ENCODE measurements around the gene IL32.

Gene IL32

DNA sequence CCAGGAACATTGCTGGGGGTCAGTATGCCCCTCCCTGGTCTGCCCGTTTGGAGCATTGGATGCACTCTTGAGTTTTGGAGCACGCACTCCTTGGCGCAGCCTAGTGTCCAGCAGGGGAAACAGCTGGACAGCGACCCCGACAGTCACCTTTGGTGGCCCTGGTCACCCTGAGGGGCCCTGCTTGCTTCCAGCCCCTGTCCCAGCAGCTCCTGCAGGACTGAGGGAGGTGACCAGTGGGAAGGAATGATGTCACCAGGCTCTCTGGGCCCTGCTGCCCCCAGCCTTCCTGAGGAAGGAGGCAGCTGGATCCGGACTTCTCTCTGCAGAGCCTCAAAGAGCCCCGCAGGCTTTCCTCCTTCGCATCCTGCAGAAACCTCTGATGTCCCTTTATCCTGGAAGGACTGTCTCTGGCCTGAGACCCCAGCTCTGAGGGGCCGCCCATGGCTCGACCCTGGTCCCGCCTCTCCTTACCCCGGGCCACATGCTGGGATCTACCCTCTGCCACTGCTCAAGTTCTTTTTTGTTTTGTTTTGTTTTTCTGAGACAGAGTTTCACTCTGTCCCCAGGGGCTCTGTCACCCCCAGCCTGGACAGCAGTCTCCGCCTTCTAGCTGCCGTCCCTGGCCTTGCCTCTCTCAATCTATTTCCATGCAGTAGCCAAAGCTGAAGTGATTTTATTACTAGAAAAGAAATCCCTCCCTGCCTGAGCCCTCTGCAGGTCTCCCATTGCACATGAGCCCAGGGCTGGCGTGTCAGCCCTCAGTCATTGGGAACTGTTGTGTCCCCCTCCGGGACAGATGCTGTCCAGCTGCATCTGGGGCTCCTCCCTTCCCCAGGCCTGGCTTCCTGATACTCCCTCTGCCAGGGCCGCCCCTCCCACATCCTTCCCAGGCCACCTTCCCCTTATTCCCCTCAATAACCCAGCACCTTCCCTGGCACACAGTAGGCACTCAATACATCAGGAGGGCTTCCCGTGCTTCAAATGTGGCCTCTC lies 22.1 kb downstream of the IL32 start:
- H3K4me3 ChIP-seq (ENCODE audit: low read length): no peak overlapping the region
- DNase-seq (ENCODE audit: low read depth): no peak
- TF ChIP-seq, protein P1, sequence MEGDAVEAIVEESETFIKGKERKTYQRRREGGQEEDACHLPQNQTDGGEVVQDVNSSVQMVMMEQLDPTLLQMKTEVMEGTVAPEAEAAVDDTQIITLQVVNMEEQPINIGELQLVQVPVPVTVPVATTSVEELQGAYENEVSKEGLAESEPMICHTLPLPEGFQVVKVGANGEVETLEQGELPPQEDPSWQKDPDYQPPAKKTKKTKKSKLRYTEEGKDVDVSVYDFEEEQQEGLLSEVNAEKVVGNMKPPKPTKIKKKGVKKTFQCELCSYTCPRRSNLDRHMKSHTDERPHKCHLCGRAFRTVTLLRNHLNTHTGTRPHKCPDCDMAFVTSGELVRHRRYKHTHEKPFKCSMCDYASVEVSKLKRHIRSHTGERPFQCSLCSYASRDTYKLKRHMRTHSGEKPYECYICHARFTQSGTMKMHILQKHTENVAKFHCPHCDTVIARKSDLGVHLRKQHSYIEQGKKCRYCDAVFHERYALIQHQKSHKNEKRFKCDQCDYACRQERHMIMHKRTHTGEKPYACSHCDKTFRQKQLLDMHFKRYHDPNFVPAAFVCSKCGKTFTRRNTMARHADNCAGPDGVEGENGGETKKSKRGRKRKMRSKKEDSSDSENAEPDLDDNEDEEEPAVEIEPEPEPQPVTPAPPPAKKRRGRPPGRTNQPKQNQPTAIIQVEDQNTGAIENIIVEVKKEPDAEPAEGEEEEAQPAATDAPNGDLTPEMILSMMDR (conservative IDR thresholded peaks at IDR 0.05; ENCODE audit: low read depth, low read length): peak; percentile 22

DNA sequence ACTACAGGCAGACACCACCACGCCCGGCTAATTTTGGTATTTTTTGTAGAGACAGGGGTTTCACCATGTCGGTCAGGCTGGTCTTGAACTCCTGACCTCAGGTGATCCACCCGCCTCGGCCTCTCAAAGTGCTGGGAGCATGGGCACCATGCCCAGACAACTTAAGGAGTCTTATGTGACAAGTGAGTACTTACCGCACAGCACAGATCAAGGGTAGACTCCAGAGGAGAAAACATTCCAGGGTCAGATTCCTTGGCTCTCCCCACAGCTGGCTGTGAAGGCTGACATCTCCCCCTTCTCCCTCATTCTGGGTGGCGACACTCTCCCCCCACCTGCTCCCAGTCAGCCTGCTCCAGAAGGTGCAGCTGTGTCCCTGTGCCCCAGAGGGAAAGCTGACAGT lies 23.0 kb downstream of the IL32 start:
- TF ChIP-seq, protein P1 (conservative IDR thresholded peaks at IDR 0.05; ENCODE audit: low read depth, low read length): no peak
- no peak for DNase-seq (ENCODE audit: low read depth)
- H3K4me3 ChIP-seq (ENCODE audit: low read length): no peak overlapping the region

DNA sequence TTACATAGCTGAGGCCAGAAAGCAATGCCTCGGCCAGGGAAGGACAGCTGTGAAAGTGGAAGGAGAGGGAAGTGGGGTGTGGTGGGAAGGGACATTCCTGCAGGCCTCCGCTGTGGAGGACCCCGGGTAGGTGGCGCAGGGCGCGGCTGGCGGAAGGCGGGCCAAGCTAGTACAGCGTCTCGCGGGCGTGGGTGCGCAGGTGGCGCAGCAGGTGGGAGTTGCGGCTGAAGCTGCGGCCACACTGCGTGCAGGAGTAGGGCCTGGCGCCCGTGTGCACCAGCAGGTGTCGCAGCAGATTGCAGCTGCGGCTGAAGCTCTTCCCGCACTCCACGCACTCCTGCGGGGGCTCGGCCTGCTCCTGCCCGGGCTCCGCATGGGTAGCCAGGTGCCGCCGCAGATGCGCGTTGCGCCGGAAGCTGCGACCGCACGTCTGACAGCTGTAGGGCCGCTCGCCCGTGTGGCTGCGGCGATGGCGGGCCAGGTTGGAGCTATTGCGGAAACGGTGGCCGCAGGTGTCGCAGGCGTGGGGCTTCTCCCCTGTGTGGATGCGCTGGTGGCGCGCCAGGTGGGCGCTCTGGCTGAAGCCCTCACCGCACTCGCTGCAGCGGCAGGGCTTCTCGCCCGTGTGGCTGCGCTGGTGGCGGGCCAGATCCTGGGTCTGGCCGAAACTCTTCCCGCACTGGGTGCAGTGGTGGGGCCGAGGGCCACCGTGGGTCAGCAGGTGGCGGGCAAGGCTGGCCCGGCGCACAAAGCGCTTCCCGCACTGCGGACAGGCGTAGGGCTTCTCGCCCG lies 23.7 kb downstream of the IL32 start:
- H3K4me3 ChIP-seq (ENCODE audit: low read length): no peak overlapping the region
- TF ChIP-seq, protein P1 (conservative IDR thresholded peaks at IDR 0.05; ENCODE audit: low read depth, low read length): no peak
- no peak for DNase-seq (ENCODE audit: low read depth)

DNA sequence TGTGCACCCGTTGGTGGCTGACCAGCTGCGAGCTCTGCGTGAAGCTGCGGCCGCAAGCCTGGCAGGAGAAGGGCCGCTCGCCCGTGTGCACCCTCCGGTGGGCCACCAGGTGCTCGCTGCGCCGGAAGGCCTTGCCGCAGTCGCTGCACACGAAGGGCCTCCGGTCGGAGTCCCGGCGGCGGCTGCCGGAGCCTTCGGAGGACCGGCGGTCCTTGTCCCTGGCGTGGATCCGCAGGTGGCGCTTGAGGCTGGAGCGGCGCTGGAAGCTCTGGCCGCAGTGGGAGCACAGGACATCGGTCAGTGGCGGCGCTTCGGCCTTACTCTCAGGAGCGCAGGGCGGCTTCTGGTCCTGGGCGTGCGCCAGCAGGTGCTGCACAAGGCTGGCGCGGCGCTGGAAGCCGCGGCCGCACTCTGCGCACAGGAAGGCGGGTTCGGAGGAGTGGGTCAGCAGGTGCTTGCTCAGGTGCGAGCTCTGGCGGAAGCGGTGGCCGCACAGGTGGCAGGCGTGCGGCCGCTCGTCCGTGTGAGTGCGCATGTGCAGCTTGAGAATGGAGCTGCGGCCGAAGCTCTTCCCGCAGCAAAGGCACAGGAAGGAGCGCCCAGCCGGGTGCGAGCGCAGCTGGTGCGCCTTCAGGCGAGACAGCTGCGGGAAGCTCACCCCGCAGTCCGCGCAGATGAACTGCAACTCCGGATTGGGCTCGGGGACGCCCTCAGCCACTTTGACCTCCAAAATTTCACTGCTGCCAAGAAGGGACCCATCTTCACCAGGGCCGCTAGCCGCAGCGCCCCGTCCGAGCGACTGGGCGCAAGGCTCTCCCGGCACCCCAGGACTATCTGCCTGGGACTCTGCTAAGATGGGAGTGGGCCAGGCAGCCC lies 24.5 kb downstream of the IL32 start:
- DNase-seq (ENCODE audit: low read depth): no peak
- H3K4me3 ChIP-seq (ENCODE audit: low read length): no peak overlapping the region
- TF ChIP-seq, protein P1 (conservative IDR thresholded peaks at IDR 0.05; ENCODE audit: low read depth, low read length): no peak

DNA sequence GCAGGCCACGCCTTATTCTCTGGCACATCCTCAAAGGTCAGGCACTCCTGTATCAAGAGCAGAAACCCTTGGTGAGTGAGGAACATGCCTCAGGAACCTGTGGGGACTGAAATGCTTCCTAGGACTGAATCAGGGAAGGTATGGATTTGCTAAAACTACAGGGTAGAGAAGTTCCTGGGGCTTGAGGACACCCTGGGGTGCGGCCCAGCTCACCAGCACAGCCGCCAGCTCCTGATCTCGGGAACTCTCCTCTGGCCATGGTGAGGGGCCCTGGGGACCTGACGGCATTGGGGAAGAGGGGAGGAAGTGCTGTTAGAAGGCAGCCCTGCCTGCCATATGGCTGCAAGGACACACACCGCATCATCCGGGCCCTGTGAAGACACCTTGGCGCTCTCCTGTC lies 26.1 kb downstream of the IL32 start:
- H3K4me3 ChIP-seq (ENCODE audit: low read length): no peak overlapping the region
- no peak for DNase-seq (ENCODE audit: low read depth)
- TF ChIP-seq, protein P1 (conservative IDR thresholded peaks at IDR 0.05; ENCODE audit: low read depth, low read length): no peak

DNA sequence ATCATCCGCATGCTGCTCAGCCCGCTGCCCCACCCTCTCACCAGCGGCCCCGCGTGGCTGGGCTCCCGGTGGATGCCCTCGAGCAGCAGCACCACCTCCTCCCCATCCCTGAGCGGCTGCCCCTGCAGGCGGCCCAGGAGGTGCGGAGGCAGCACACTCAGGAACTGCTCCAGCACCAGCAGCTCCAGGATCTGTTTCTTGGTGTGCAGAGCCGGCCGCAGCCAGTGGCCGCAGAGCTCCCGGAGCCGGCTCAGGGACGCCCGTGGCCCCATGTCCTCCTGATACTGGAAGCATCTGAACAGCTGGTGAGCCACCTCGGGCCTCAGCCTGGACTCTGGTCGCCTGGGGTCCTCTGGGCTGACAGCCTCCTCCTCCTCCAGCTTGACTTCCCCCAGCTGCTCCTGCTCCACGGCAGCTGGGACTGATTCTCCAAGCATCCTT lies 27.1 kb downstream of the IL32 start:
- TF ChIP-seq, protein P1 (conservative IDR thresholded peaks at IDR 0.05; ENCODE audit: low read depth, low read length): no peak
- no peak for DNase-seq (ENCODE audit: low read depth)
- H3K4me3 ChIP-seq (ENCODE audit: low read length): no peak overlapping the region
